ENCODE measurements around the gene HOXA11.

HOXA11 gene

DNA sequence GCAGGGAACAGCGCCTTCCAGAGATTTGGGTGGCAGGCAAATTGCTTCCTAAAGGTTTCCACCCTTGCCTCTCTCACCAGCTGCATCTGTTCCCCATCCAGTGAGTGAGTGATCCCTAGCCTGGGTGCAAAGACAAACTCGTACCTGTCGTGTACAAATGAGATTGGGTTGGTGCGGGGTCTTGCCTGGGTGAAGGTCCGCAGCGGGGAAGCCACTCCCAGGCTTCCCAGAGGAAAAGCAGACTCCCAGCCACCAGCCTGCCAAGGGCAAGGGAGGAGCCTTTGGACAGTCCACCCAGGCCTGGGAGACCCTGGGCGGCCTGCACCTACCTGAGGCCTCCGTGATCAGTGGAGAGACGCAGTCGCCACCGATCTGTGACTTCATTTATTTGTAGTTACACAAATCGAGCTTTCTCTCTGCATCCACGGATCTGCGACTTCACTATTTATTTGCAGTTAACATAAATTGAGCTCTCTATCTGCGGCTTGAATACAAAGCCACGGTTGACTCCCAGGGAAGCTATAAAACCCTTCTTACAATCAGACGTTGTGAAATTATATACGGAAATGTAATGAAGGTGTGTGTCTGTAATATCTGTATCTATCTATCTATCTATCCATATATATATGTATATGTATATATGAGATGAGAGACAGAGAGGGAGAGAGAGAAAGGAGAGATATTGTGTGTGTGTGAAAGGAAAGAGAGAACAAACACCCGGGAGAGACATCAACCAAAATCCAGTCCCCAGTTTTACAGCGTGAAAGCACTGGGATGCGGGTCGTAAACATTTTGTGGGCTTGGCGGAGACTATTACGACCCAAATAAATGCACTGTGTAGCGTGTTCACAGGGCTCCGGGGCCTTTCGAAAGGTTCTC is 25.5 kb downstream of the HOXA11 start:
- no peak for DNase-seq (ENCODE audit: low read depth in 3 of 3, low spot score in 1 of 3)

DNA sequence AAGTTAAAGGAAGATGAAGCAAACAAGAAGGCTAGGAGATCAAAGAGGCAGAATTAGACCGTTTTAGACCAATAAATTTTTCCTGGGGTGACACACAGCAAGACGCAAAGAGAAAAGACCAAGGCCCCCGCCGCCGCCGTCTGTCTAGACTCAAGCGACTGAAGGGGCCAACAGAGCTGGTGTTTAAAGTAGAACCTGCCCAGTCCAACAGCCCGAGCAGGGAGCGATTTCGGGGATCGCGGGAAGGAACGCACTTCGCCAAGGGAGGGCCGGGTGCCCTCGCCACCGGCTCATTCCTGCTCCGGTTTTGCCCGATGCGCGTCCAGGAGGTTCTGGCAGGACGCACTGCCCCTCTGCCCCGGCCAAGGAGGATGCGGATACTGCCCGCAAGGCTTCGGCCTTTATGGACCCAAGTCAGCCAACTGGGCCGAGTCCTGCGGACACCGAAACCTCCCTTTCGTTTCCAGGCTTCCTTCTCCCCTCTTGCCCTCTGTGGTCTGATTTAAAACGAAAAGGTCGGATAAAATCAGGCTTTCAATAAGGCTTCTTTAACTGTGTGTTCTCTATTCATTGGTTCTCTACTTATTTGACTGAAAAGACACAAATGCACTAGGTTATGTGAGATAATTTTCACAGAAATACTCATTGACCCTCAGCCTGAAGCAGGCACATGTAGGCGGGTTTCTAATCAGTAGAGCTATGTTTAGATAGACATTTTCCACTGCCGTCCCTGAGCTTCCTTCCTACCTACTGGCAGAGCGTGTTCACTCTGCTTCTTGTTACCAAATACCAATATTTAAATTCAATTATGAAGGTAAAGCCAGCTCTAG is 26.4 kb downstream of the HOXA11 start:
- no peak for DNase-seq (ENCODE audit: low read depth in 3 of 3, low spot score in 1 of 3)

DNA sequence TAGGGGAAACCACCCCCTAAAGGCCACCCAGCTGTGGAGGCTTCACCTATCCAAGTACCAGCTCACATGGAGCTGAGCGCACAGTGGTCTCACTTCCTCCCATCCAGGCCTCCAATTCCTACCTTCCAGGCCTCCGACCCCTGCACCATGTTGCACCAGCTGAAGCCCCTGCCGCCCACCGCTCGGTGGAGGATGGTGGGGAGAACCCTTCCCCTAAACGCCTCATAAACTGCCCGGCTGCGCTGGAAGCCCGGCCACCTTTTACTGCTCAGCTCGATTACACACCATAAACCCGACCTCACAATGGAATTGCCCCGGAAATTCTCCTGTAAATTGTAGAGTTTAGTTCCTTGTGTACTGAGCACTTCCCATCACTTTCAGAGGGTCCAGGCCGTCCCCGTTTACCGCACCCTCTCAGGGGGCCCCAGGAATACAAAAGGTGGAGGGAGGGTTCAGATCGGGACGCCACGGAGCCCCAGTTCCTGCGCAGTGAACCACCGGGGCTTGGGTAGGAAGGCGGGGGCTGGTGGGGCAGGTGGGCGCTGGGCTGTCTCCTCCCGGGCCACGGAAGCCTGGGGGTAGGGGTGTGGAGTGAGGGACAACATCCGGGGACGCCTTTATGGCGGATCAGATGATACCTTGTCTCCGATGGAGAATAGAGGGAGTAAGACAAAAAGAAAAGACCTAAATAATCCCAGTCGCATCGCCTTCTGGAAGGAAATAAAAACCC is 27.2 kb downstream of the HOXA11 start:
- no peak for DNase-seq (ENCODE audit: low read depth in 3 of 3, low spot score in 1 of 3)

DNA sequence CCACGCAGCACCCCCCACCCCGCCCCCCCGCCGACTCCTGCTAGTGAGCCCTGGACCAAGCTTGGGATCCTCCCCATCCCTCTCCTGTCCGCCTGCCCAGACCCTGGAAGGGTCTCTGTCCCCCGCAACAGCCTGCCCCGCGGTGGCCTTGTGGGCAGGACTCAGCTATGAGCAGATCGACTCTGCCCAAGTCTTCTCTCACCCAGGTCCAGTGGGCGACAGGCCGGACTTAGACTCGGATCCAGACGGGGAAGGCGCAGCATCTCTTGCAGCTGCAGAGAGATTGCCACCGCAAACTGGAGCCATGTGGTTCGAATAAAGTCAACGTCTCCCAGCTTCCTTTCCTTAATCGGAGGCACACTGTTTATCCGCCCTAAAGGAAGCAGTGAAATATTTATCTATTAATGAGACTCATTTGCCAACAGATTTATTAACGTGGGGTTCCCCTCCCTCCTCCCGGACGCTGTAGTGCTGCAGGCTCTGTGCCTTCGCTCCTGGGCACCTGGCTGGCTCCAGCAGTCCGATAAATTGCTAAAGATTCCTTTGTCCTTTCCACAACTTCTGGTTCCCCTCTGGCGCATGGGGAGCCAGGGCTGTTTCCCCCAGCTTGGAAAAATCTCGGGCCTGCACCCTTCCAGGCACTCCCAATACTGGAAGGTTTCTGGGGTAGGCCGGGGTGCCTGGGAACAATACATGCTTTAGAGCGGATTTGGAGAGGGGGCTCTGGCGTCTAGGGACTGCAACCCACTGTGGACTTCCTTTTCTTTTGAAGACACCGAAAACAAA is 27.9 kb downstream of the HOXA11 start:
- no peak for DNase-seq (ENCODE audit: low read depth in 3 of 3, low spot score in 1 of 3)

DNA sequence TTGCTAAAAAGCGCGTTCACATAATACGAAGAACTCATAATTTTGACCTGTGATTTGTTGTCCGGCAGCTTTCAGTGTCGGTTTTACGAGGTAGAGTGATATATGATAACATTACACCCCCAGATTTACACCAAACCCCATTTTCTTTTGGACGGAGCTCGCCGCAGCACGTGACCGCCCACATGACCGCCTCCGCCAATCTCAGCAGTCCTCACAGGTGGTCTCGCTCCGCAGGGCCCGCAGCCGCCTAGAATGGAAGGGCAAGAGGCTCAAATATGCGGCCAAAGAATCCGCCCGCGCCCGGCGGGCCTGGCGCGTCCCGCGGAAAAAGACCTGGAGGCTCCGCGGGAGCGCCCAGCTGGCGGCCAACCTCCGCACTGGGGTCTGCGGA is 28.5 kb downstream of the HOXA11 start, which contains the start of gene HOXA7:
HOXA7 (minus strand) TSS at position 168 of the 391 bp plus-strand sequence; CDS start at position 38, 130 bp downstream.
- no peak for DNase-seq (ENCODE audit: low read depth in 3 of 3, low spot score in 1 of 3)

DNA sequence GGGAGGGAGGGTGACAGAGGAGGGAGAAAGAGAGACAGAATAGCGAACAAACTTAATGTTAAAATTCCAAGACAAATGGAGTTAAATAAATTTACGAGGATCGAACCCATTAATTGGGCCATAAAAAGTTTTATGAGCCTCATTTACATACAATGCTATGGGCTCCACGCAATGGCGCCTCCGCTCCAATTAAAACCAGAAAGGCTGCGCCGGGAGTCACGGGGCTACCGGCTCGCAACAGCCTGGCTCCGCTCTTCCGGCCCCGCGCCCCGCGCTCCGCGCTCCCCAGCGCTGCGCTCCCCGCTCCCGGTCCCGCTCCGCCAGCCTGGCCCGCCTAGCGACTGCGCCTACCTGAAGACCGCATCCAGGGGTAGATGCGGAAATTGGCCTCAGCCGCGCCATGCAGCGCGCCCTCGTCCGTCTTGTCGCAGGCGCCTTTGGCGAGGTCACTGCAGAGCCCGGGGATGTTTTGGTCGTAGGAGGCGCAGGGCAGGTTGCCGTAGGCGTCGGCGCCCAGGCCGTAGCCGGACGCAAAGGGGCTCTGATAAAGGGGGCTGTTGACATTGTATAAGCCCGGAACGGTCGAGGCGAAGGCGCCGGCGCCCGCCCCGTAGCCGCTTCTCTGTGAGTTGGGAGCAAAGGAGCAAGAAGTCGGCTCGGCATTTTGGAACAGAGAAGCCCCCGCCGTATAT is 29.1 kb downstream of the HOXA11 start:
- no peak for DNase-seq (ENCODE audit: low read depth in 3 of 3, low spot score in 1 of 3)

DNA sequence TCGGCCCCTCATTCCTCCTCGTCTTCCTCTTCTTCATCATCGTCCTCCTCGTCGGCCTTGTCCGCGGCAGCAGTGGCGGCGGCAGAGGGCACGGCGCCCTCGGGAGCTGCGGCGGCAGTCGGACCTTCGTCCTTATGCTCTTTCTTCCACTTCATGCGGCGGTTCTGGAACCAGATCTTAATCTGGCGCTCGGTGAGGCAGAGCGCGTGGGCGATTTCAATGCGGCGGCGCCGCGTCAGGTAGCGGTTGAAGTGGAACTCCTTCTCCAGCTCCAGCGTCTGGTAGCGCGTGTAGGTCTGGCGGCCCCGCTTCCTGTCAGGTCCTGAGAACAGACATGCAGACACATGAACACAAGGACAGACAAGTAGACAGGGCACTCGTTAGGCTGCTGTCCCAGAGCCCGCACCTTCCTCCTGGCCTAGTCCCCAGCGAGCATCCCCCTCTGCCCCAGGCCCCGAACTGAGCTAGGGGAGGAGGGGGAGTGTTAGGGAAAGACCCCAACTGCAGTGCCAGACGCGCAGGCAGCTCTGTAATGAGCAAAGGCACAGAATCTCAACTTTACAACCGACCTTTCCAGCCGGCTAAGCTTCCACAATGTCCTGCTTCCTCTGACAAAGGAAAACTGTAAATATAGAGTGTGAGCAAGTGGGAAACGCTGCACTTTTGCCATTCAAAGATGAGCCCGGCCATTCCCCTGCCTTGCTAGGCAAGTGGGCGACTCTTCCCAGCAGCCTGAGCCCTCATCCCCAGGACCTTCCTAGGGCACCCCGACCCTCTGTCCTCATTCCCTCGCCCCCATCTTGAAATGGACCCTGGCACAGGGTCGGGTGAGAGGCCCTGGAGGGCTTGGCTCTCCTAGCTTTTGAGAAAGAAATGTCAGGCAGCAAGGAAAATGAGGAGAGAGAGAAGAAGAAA is 29.9 kb downstream of the HOXA11 start:
- peak in 1 of 3 donors; percentile 31 for DNase-seq (ENCODE audit: low read depth in 3 of 3, low spot score in 1 of 3)

DNA sequence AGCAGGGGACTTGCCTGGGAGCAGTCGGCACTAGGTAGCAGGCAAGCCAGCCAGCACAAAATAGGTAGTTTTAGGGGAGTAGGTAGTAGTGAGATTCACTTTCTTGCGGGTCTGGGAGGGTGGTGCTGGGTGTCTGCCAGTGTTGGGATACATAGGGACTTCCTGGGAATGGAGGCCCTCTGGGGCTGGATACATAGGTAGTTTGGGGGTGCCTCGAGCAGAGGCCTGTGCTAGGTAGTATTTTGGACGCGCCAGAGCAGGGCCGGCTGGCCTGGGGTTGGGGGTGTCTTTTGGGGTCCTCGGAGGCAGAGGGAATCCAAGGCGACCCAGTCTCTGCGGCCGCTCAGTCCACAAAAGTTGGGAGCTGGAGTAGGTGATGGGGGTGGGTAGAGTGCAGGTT is 30.7 kb downstream of the HOXA11 start:
- no peak for DNase-seq (ENCODE audit: low read depth in 3 of 3, low spot score in 1 of 3)

DNA sequence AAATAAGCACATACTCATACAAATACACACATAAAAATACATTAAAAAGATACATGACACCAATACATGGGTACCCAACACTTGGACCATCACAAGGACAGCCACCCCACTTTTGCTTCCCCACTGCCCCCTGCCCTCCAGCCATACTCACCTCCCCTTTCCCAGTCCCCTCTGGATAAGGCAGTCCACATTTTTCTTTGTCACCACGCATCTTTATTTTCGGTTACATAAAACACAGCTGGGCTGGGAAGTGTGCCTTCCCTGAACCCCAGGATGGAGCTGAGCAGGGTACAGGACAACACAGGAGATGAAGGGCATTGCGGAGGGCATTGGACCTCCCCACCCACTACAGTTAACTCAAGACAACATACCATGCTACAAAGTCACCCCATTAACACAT is 31.5 kb downstream of the HOXA11 start:
- no peak for DNase-seq (ENCODE audit: low read depth in 3 of 3, low spot score in 1 of 3)

DNA sequence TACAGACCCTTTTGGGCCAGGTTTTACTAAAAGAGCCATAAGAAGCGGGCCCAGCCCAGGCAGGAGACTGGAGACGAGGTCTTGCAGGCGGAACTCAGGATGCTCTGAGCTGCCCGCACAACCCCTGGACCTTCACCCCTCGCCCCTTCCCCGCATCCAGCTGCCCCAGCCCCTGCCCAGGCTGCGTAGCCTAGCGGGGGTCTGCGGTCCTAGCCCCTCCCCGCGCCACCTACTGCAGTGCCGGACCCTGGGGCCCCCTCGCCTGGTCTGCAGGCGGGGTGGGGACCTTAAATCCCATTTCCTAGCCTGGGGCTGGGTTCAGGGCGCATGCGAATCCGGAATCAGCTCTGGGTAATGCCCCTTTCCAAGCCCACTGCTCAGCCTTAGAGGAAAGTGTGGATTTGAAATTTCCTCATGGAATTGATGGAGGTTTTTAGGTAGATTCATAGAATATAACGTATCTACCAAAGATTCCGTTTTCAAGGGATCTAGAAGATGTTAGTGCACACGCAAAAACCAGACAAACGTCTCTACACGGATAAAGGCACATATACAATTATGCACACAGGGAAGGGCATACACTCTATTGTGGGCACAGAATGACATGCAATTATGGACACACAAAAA is 32.1 kb downstream of the HOXA11 start:
- DNase-seq (ENCODE audit: low read depth in 3 of 3, low spot score in 1 of 3): no peak

DNA sequence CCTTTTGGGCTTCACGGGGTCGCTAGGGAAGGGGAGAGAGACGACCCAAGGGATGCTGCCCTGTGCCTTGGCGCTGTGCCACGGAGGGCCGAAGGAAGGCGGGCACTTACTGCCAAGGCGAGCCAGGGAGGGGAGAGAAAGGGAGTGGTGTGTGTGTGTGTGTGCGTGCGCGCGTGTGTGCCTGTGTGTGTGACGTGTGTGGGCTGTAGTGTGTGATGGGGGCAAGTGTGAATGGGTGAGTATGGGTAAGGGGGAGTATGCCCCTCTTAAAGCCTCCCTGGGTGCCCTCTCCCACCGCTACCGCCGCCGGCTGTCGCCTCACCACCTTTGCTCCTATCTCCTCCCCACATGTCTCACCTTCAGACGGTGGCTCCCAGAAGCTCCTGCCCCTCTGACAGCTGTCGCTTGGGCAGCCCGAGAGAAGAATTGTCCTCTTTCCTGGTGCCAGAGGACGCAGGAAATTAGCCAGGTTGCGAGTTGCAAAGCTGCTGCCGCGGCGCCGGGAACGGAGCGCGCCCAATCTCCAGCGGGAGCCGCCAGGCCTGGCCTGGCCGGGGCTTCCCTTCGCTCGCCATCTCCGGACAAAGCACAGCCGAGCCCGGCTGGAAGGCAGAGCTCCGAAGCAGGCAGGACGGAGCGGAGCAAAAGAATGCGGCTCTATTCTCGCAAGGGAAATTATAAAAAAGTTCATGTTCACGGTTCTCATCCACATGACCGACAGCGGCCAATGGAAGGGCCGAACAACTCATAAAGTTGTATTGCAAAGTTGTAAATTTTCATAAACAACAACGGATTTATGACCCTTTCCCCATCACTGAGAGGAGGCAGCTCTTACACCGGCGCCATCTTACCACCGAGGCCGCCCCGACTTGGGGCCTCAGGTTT is 32.9 kb downstream of the HOXA11 start, which contains the start of gene HOXA3:
HOXA3 (minus strand) TSS at position 653 of the 885 bp plus-strand sequence. CDS start 41,943 bp downstream, outside the sequence.
- no peak for DNase-seq (ENCODE audit: low read depth in 3 of 3, low spot score in 1 of 3)

DNA sequence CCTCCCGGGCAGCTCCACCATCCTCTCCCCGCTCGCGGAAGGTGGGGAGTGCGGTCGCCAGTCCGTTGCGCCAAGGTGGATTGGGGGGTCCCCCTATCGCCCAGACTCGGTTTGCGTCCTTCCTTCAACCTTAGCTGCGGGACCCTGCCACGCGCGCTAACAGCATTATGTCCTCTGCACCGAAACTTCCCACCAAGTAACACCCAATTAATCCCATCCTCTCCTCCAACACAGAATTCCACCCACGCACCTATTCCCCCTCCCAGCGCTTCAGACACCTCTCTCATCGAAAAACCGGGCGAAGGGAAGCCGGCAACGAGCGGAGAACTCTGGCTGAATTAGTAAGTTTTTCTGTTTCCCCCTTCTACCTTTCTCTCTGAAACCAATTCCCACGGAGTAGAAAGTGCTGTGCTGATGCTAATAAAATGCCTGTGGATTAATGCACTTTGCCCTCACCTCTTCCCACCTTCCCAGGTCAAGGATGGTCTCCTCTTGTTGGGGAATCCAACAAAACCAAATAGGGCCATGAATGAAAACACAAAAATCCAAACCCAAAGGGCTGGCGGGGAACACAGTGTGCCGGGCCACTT is 33.6 kb downstream of the HOXA11 start:
- DNase-seq (ENCODE audit: low read depth in 3 of 3, low spot score in 1 of 3): no peak

DNA sequence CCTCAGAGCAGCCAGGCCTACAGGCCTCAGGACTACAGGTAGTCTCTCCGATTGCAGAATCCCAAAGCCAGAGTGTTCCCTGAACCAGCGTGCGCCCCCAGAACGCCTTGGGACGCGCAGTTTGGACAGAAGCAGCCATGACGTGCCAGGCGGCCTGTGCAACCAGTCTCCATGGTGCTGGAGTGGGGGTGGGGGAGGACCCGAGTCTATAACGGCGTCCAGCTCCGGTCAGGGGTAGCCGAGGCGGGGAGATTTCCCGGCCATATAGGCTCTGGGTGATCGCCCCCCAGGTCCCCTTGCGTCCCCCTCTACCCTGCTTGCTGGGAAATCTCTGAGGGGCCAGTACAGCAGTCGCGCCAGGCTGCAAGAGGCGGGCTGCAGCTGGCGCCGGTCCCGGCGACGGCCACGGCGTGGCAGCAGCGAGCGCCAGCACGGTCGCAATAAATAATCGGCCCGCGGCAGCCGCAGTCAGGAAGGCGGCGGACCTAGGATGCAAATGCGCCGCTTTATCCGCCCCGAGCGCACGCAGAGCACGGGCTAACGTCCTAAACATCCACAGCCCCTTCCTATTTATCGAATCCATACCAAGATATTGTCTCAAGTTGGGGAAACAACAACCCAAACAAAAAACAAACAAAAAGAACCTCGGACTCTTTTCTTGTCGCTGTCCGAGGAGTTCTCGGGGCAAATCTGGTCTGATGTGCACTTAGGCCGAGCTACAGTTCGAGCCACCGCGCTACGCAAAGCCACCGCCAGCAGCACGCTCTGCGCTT is 34.3 kb downstream of the HOXA11 start:
- peak in 1 of 3 donors; percentile 56 for DNase-seq (ENCODE audit: low read depth in 3 of 3, low spot score in 1 of 3)

DNA sequence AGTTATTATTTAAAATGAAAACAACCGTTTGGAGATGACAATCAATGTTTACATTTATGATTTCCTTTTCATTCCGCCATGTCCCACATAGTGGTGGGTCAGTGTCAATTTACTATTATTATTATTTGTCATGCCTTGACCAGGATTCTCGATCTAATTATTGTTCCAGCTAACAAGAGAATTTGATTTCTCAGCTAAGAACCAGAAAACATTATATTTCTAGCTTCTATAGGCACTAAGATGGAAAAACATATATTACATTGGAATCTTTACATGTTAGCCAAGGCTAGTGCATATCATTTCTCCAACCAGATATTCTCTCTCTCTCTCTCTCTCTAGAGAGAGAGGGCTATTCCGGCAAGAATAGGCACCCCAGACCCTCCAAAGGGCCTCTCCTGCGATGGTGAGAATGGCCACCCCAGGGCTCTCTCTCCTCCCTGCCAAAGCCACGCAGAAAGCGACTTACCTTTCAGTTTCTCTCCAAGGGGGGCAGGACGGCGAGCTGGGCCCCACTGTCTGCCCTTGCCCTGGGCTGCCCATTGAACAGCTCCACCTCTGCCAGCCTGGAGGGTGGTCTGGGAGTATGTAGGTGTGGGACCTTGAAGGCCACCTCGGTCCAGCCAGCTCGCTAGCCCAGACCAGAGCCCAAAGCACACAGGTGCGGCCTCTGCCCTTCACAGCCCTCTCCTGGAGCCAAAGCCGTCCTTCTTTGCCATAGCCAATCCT is 35.0 kb downstream of the HOXA11 start:
- no peak for DNase-seq (ENCODE audit: low read depth in 3 of 3, low spot score in 1 of 3)

DNA sequence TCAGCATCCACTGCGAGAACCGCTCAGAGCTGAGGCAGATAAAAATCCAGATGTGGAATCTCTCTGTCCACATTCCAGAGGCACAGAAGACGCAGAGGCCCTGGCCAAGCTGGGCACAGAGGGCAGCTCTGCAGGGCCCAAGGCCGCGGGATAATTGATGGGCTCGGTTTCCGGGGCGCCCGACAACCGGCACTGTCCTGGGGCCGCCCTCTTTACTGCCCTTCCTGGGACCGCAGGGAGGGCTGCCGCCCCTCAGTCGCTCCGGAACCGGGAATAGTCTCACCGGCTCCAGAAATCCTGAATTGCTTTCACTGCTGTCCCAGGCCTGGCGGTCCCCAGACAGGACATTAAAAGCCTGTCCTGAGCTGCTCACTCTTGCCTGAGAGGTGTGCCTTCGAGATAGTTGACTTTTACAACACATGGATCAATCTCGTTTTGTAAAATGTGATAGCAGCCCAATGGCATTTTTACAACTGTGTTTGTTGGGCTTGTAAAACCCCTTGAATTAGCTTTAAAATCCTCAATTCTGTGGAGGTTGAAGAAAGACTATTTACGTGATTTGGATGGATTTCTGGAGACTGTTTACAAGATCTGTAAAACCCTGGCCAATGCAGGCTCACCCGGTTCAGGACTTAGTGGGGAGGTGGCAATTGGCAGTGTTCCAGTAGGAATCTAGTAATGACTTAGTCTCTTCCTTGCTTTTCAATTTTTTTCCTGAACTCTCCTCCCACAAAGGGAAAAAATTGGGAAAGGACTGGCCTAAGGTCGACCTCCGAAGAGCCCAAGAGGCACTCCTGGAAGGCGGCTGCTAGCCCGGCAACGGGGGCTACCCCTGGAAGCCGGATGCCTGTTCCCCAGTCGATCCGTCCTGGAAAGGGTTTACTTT is 36.0 kb downstream of the HOXA11 start:
- DNase-seq (ENCODE audit: low read depth in 3 of 3, low spot score in 1 of 3): no peak
